Keratinocyte (primary cell): ENCODE measurements around the gene FICD. TPM values are rescaled to one million over a fixed set of nuclear protein-coding genes. Genes with fewer than 3 reads are reported as not detected.

ENCODE experiments used
- DNase-seq: peaks from one replicate; pipeline ENCODE4 v3.0.0-alpha.2; 2011; ENCODE audit warnings: low read depth, missing footprints, low spot score
- FAIRE-seq: peaks from 2 replicates; lab custom pipeline; 2011; peaks lifted over from hg19 to GRCh38; lab: Jason Lieb, UNC
- H2AFZ ChIP-seq: 2 replicates; pipeline ENCODE4 v1.6.0; 2012; ENCODE audit warnings: low read length, control low read depth, inconsistent platforms; ENCODE audit not compliant: control insufficient read depth
- H3K27ac ChIP-seq: 2 replicates; pipeline ENCODE4 v1.5.1; 2011; ENCODE audit warnings: low read length; ENCODE audit not compliant: control insufficient read depth, insufficient read depth
- H3K27me3 ChIP-seq: 3 replicates; pipeline ENCODE4 v1.6.0; 2011; ENCODE audit warnings: low read length; ENCODE audit not compliant: control insufficient read depth, insufficient read depth; ENCODE audit errors: extremely low read depth
- H3K36me3 ChIP-seq, 2 experiments: 2 replicates in 1 of 2; 3 replicates in 1 of 2; pipeline ENCODE4 v1.5.1; 2011; ENCODE audit warnings: low read length in 2 of 2, mild to moderate bottlenecking in 1 of 2; ENCODE audit not compliant: control insufficient read depth in 2 of 2, insufficient read depth in 2 of 2; ENCODE audit errors: extremely low read depth in 1 of 2
- H3K4me1 ChIP-seq: 3 replicates; pipeline ENCODE4 v1.5.1; 2011; ENCODE audit warnings: low read length; ENCODE audit not compliant: control insufficient read depth, insufficient read depth; ENCODE audit errors: extremely low read depth
- H3K4me2 ChIP-seq: 3 replicates; pipeline ENCODE4 v1.6.0; 2011; ENCODE audit warnings: low read depth, low read length; ENCODE audit not compliant: control insufficient read depth, insufficient read depth; ENCODE audit errors: extremely low read depth
- H3K4me3 ChIP-seq, 3 experiments: fragments of 200-600 bp in 1 of 3; sonication (generic) in 1 of 3; 2 replicates in 2 of 3; 3 replicates in 1 of 3; pipeline ENCODE4 v1.5.1; 2011 to 2016; ENCODE audit warnings: low read length in 3 of 3, mild to moderate bottlenecking in 3 of 3, control low read depth in 2 of 3, inconsistent platforms in 1 of 3, low read depth in 1 of 3, mixed read lengths in 1 of 3, mixed run types in 1 of 3, moderate library complexity in 1 of 3; ENCODE audit not compliant: control insufficient read depth in 2 of 3, insufficient read depth in 2 of 3; ENCODE audit errors: extremely low read depth in 1 of 3
- H3K79me2 ChIP-seq: 2 replicates; pipeline ENCODE4 v1.6.0; 2012; ENCODE audit warnings: low read length; ENCODE audit not compliant: control insufficient read depth, insufficient read depth
- H3K9ac ChIP-seq: 3 replicates; pipeline ENCODE4 v1.6.0; 2011; ENCODE audit warnings: low read length; ENCODE audit not compliant: control insufficient read depth, insufficient read depth; ENCODE audit errors: extremely low read depth
- H3K9me1 ChIP-seq: 3 replicates; pipeline ENCODE4 v1.6.0; 2011; ENCODE audit warnings: low read length; ENCODE audit not compliant: control insufficient read depth, insufficient read depth; ENCODE audit errors: extremely low read depth
- H3K9me3 ChIP-seq: 2 replicates; pipeline ENCODE4 v1.5.1; 2012; ENCODE audit warnings: low read depth, low read length; ENCODE audit not compliant: control insufficient read depth
- H4K20me1 ChIP-seq: 3 replicates; pipeline ENCODE4 v1.6.0; 2011; ENCODE audit warnings: low read length; ENCODE audit not compliant: control insufficient read depth, insufficient read depth; ENCODE audit errors: extremely low read depth
- CTCF ChIP-seq, 3 experiments: IDR thresholded peaks in 1 of 3; conservative IDR thresholded peaks in 1 of 3; optimal IDR thresholded peaks in 1 of 3; 2 replicates in 2 of 3; 3 replicates in 1 of 3; pipeline versions ENCODE3 to v1.5.1; 2011; ENCODE audit warnings: low read length in 3 of 3, mild to moderate bottlenecking in 3 of 3, moderate library complexity in 2 of 3, control low read depth in 1 of 3, inconsistent platforms in 1 of 3; ENCODE audit not compliant: insufficient read depth in 2 of 3; ENCODE audit errors: extremely low read depth in 1 of 3
- EZH2 ChIP-seq: IDR thresholded peaks from one replicate; pipeline ENCODE4 v1.6.1; 2012; ENCODE audit warnings: inconsistent platforms, mild to moderate bottlenecking, low read length, moderate library complexity
- dilution Hi-C: fragments of 300-500 bp; cut with MboI; formaldehyde crosslinking; loops from one replicate; pipeline ENCODE4 v1.7.0; 2020; ENCODE audit warnings: low sequenced_read_pairs; ENCODE audit not compliant: extremely low pct_ligation_motif_present
- polyA plus RNA-seq, 5 experiments: library from polyadenylated mRNA; depleted of rRNA in 3 of 5; stranded (reverse) in 3 of 5; stranded (forward) in 1 of 5; unstranded in 1 of 5; fragments of >200 nt; gene quantifications; 1 replicate in 1 of 5; 2 replicates in 3 of 5; 3 replicates in 1 of 5; pipeline versions ENCODE4 v1.2.1 to v1.2.3, GENCODE V29; 2011 to 2012; ENCODE audit warnings: missing spikeins in 2 of 5, low read depth in 1 of 5, low replicate concordance in 1 of 5

FICD gene
- polyA plus RNA-seq, 1 donor (not counting 4 experiments of a cell fraction or from before 2014, with no cell fraction given), result 0.47 TPM

GRCh38 chr12:108548954-108549521, 34.0 kb downstream of the FICD start:
- no peaks in the 10 kb centered on the region for H3K9me3 ChIP-seq
- H3K9me1 ChIP-seq, result peaks cover 4% of the 10 kb centered on the region
- H3K4me1 ChIP-seq, result no peaks in the 10 kb centered on the region
- DNase-seq (no peak), FAIRE-seq (no peak)
- no peak for TF ChIP-seq CTCF (optimal IDR thresholded peaks at IDR 0.05 in 1 of 3, IDR thresholded peaks at IDR 0.05 in 1 of 3, conservative IDR thresholded peaks at IDR 0.05 in 1 of 3; ENCODE audit: extremely low read depth in 1 of 3, insufficient read depth in 2 of 3, low read length in 3 of 3)
- TF ChIP-seq EZH2, result no peak
- peaks cover 62% of the 10 kb centered on the region for H3K79me2 ChIP-seq
- H3K9ac ChIP-seq, result no peak overlapping the region
- H4K20me1 ChIP-seq, result peaks cover 9% of the 10 kb centered on the region
- no peak overlapping the region for H3K4me2 ChIP-seq
- H3K27ac ChIP-seq, result no peak overlapping the region
- dilution Hi-C loops, result no loop called here
- no peak overlapping the region for H2AFZ ChIP-seq
- H3K36me3 ChIP-seq, result peaks cover 13% of the 10 kb centered on the region in 2 experiments
- no peak overlapping the region for H3K4me3 ChIP-seq
- no peaks in the 10 kb centered on the region for H3K27me3 ChIP-seq

- peaks cover 7 to 13% of the 10 kb centered on the region in 2 experiments for H3K36me3 ChIP-seq
- no peak overlapping the region for H3K4me2 ChIP-seq
- dilution Hi-C loops, result no loop called here
Observed at GRCh38 chr12:108551535-108551934, 36.5 kb downstream of the FICD start.

More at GRCh38 chr12:108551535-108551934, 36.5 kb downstream of the FICD start:
- no peak for FAIRE-seq
- Histone ChIP-seq H3K9me1 (peaks cover 4% of the 10 kb centered on the region), H3K27me3 (no peaks in the 10 kb centered on the region), H3K9me3 (no peaks in the 10 kb centered on the region), H3K27ac (no peak overlapping the region), H3K9ac (no peak overlapping the region), H3K4me3 (no peak overlapping the region), H4K20me1 (peaks cover 11% of the 10 kb centered on the region), H3K4me1 (peaks cover 2% of the 10 kb centered on the region), H2AFZ (no peak overlapping the region), H3K79me2 (peaks cover 82% of the 10 kb centered on the region)
- DNase-seq, result no peak
- TF ChIP-seq CTCF (optimal IDR thresholded peaks at IDR 0.05 in 1 of 3, IDR thresholded peaks at IDR 0.05 in 1 of 3, conservative IDR thresholded peaks at IDR 0.05 in 1 of 3; ENCODE audit: extremely low read depth in 1 of 3, insufficient read depth in 2 of 3, low read length in 3 of 3), result no peak
- TF ChIP-seq EZH2, result no peak
